ENCODE measurements around the gene ADCY5. TPM values are rescaled to one million over a fixed set of nuclear protein-coding genes. Genes with fewer than 3 reads are reported as not detected.

Gene ADCY5
- total RNA-seq, 1 donor from 2014 or later, result 0.67 TPM

GRCh38 chr3:123261666-123262065 lies 187.2 kb downstream of the ADCY5 start:
- no peak overlapping the region for H3K4me3 ChIP-seq (ENCODE audit: low read depth, low read length)
- no peaks in the 10 kb centered on the region for H3K27me3 ChIP-seq (ENCODE audit: control insufficient read depth, insufficient read depth, low read length)
- no peak for DNase-seq (ENCODE audit: low read depth)
- H3K36me3 ChIP-seq (ENCODE audit: control insufficient read depth, insufficient read depth, low read length), result no peaks in the 10 kb centered on the region
- no peak for TF ChIP-seq CTCF (IDR thresholded peaks at IDR 0.05; ENCODE audit: insufficient read depth, low read length, poor library complexity, severe bottlenecking)

GRCh38 chr3:123258811-123259420 lies 190.0 kb downstream of the ADCY5 start:
- peak; percentile 54 for TF ChIP-seq CTCF (IDR thresholded peaks at IDR 0.05; ENCODE audit: insufficient read depth, low read length, poor library complexity, severe bottlenecking)
- Histone ChIP-seq H3K27me3 (ENCODE audit: control insufficient read depth, insufficient read depth, low read length) (no peaks in the 10 kb centered on the region), H3K4me3 (ENCODE audit: low read depth, low read length) (no peak overlapping the region), H3K36me3 (ENCODE audit: control insufficient read depth, insufficient read depth, low read length) (no peaks in the 10 kb centered on the region)
- no peak for DNase-seq (ENCODE audit: low read depth)

- H3K27me3 ChIP-seq (ENCODE audit: control insufficient read depth, insufficient read depth, low read length), result no peaks in the 10 kb centered on the region
- TF ChIP-seq CTCF (IDR thresholded peaks at IDR 0.05; ENCODE audit: insufficient read depth, low read length, poor library complexity, severe bottlenecking), result no peak
- DNase-seq (ENCODE audit: low read depth), result no peak
- no peaks in the 10 kb centered on the region for H3K36me3 ChIP-seq (ENCODE audit: control insufficient read depth, insufficient read depth, low read length)
- no peak overlapping the region for H3K4me3 ChIP-seq (ENCODE audit: low read depth, low read length)
Observed at GRCh38 chr3:123258359-123258758, 190.5 kb downstream of the ADCY5 start.

GRCh38 chr3:123256256-123256655 lies 192.6 kb downstream of the ADCY5 start:
- Histone ChIP-seq H3K4me3 (ENCODE audit: low read depth, low read length) (no peak overlapping the region), H3K36me3 (ENCODE audit: control insufficient read depth, insufficient read depth, low read length) (no peaks in the 10 kb centered on the region), H3K27me3 (ENCODE audit: control insufficient read depth, insufficient read depth, low read length) (no peaks in the 10 kb centered on the region)
- DNase-seq (ENCODE audit: low read depth), result no peak
- no peak for TF ChIP-seq CTCF (IDR thresholded peaks at IDR 0.05; ENCODE audit: insufficient read depth, low read length, poor library complexity, severe bottlenecking)

- DNase-seq (ENCODE audit: low read depth), result no peak
- no peak for TF ChIP-seq CTCF (IDR thresholded peaks at IDR 0.05; ENCODE audit: insufficient read depth, low read length, poor library complexity, severe bottlenecking)
- no peak overlapping the region for H3K4me3 ChIP-seq (ENCODE audit: low read depth, low read length)
- no peaks in the 10 kb centered on the region for H3K27me3 ChIP-seq (ENCODE audit: control insufficient read depth, insufficient read depth, low read length)
- no peaks in the 10 kb centered on the region for H3K36me3 ChIP-seq (ENCODE audit: control insufficient read depth, insufficient read depth, low read length)
Observed at GRCh38 chr3:123246866-123247265, 202.0 kb downstream of the ADCY5 start.

- DNase-seq (ENCODE audit: low read depth), result no peak
- TF ChIP-seq CTCF (IDR thresholded peaks at IDR 0.05; ENCODE audit: insufficient read depth, low read length, poor library complexity, severe bottlenecking), result no peak
- H3K36me3 ChIP-seq (ENCODE audit: control insufficient read depth, insufficient read depth, low read length), result no peaks in the 10 kb centered on the region
Observed at GRCh38 chr3:123244128-123244527, 204.8 kb downstream of the ADCY5 start.

More at GRCh38 chr3:123244128-123244527, 204.8 kb downstream of the ADCY5 start:
- Histone ChIP-seq H3K27me3 (ENCODE audit: control insufficient read depth, insufficient read depth, low read length) (no peaks in the 10 kb centered on the region), H3K4me3 (ENCODE audit: low read depth, low read length) (no peak overlapping the region)

Measured in kidney epithelial cell (primary cell).